Panc1 (cell line): ENCODE data around the gene DAB2. TPM values are rescaled to one million over a fixed set of nuclear protein-coding genes. Genes with fewer than 3 reads are reported as not detected.

Source experiments
- ATAC-seq: fragments of 200-7000 bp; cut with Tn5 transposase; 2 replicates; pipeline ENCODE4 v1.9.1; 2020; ENCODE audit warnings: mild to moderate bottlenecking, moderate library complexity
- BruUV-seq: library from RNA; stranded (reverse); fragments of 400-500 nt; replicated peaks from 2 replicates; lab custom pipeline; 2021; lab: Mats Ljungman, UMichigan
- CTCF ChIA-PET: fragments of 300-600 bp; sonication (Branson Sonifier 250); formaldehyde crosslinking; loops from one replicate; lab custom pipeline; 2022; ENCODE audit warnings: antibody characterized with exemption; lab: Charles Lee
- POLR2A ChIA-PET: fragments of 300-600 bp; sonication (Branson Sonifier 250); formaldehyde crosslinking; loops from one replicate; lab custom pipeline; 2022; ENCODE audit warnings: antibody characterized with exemption; lab: Charles Lee
- DNase-seq: peaks from one replicate; pipeline ENCODE4 v3.0.0-alpha.2; 2010; ENCODE audit warnings: low read depth, low spot score
- H3K27ac ChIP-seq: 2 replicates; pipeline ENCODE4 v1.5.1; 2011; ENCODE audit warnings: mild to moderate bottlenecking, low read length, inconsistent platforms
- H3K27me3 ChIP-seq: fragments of 200-500 bp; sonication (Bioruptor generic); 2 replicates; pipeline ENCODE4 v1.6.0; 2014; ENCODE audit warnings: low read length, inconsistent platforms; ENCODE audit not compliant: control insufficient read depth, insufficient read depth
- H3K36me3 ChIP-seq: fragments of 200-500 bp; sonication (Bioruptor generic); 2 replicates; pipeline ENCODE4 v1.5.1; 2014; ENCODE audit warnings: inconsistent platforms, mild to moderate bottlenecking, low read length, moderate library complexity; ENCODE audit not compliant: control insufficient read depth, insufficient read depth
- H3K4me1 ChIP-seq: 2 replicates; pipeline ENCODE4 v1.5.1; 2011; ENCODE audit warnings: inconsistent platforms, mild to moderate bottlenecking, low read length, moderate library complexity; ENCODE audit not compliant: control insufficient read depth, insufficient read depth
- H3K4me3 ChIP-seq, 2 experiments: 2 replicates each; pipeline ENCODE4 v1.5.1; 2011 to 2012; ENCODE audit warnings: low read depth in 2 of 2, low read length in 2 of 2, mild to moderate bottlenecking in 2 of 2, inconsistent platforms in 1 of 2, moderate library complexity in 1 of 2
- H3K9me3 ChIP-seq: fragments of 200-500 bp; sonication (Bioruptor generic); 2 replicates; pipeline ENCODE4 v1.5.1; 2014; ENCODE audit warnings: low read depth, mild to moderate bottlenecking, inconsistent platforms, low read length, moderate library complexity; ENCODE audit not compliant: control insufficient read depth, insufficient read depth
- CTCF ChIP-seq: fragments of 450-650 bp; IDR thresholded peaks from 2 replicates; pipeline ENCODE4 v1.5.1; 2017; ENCODE audit warnings: mild to moderate bottlenecking
- POLR2AphosphoS5 ChIP-seq: IDR thresholded peaks from 2 replicates; pipeline ENCODE4 v1.6.1; 2012; ENCODE audit warnings: mild to moderate bottlenecking, low read depth, low read length, moderate library complexity
- REST ChIP-seq, 2 experiments: IDR thresholded peaks; 2 replicates each; pipeline ENCODE4 v1.6.1; 2011 to 2012; ENCODE audit warnings: low read depth in 2 of 2, control low read depth in 1 of 2, low read length in 1 of 2, mild to moderate bottlenecking in 1 of 2, moderate library complexity in 1 of 2; ENCODE audit not compliant: insufficient read depth in 1 of 2
- SIN3A ChIP-seq: IDR thresholded peaks from 2 replicates; pipeline ENCODE4 v1.6.1; 2012; ENCODE audit warnings: low read depth, mild to moderate bottlenecking, low read length, moderate library complexity, borderline replicate concordance; ENCODE audit not compliant: insufficient read depth
- TCF7L2 ChIP-seq: IDR thresholded peaks from 2 replicates; pipeline ENCODE4 v1.6.1; 2011; ENCODE audit warnings: mild to moderate bottlenecking, low read depth, low read length, inconsistent platforms
- in situ Hi-C: cut with HindIII; loops from 2 replicates; pipeline ENCODE4 v1.10.0; 2016; ENCODE audit warnings: low sequenced_read_pairs, low pct_unique_long_range_greater_than_20kb
- intact Hi-C: fragments of 100-400 bp; cut with micrococcal nuclease; formaldehyde crosslinking; loops from one replicate; pipeline ENCODE4 v1.10.0; 2022; ENCODE audit not compliant: unreplicated experiment
- total RNA-seq: library from RNA; stranded (reverse); gene quantifications from one replicate; pipeline ENCODE4 v1.2.1, GENCODE V29; 2021; ENCODE audit not compliant: unreplicated experiment

DAB2 gene
- total RNA-seq, 1 experiment from 2014 or later = 1.7 TPM

- POLR2A ChIA-PET = no interaction called here
- no peaks in the 10 kb centered on the region for H3K36me3 ChIP-seq
- no peak for TF ChIP-seq POLR2AphosphoS5
- no peak for TF ChIP-seq TCF7L2
- TF ChIP-seq SIN3A = no peak
- TF ChIP-seq CTCF = no peak
- TF ChIP-seq REST (IDR thresholded peaks at IDR 0.05; ENCODE audit: insufficient read depth in 1 of 2, low read depth in 2 of 2, low read length in 1 of 2) = no peak
- ATAC-seq (no peak), DNase-seq (no peak)
- no TSS peak for BruUV-seq
- no peak overlapping the region for H3K27ac ChIP-seq
- in situ Hi-C loops = no loop called here
- H3K9me3 ChIP-seq = no peaks in the 10 kb centered on the region
- H3K27me3 ChIP-seq = peaks cover 3% of the 10 kb centered on the region; the same call in 1 of the 2 replicates
- no peaks in the 10 kb centered on the region for H3K4me1 ChIP-seq
- CTCF ChIA-PET = no interaction called here
- no peak overlapping the region for H3K4me3 ChIP-seq
- intact Hi-C loops = no loop called here
These were observed 47.2 kb upstream of the DAB2 start for GRCh38 chr5:39471836-39472508.

- in situ Hi-C loops = no loop called here
- ChIA-PET CTCF (no interaction called here), POLR2A (no interaction called here)
- no peak for DNase-seq
- Histone ChIP-seq H3K27me3 (peaks cover 3% of the 10 kb centered on the region; the same call in 1 of the 2 replicates), H3K4me1 (no peaks in the 10 kb centered on the region), H3K9me3 (no peaks in the 10 kb centered on the region), H3K36me3 (no peaks in the 10 kb centered on the region), H3K27ac (no peak overlapping the region), H3K4me3 (no peak overlapping the region)
- TF ChIP-seq REST (IDR thresholded peaks at IDR 0.05; ENCODE audit: insufficient read depth in 1 of 2, low read depth in 2 of 2, low read length in 1 of 2) = no peak
- TF ChIP-seq CTCF = no peak
- TF ChIP-seq POLR2AphosphoS5 = no peak
- TF ChIP-seq TCF7L2 = no peak
- no peak for TF ChIP-seq SIN3A
- intact Hi-C loops = no loop called here
- no peak for ATAC-seq
- no TSS peak for BruUV-seq
These were observed 46.0 kb upstream of the DAB2 start for GRCh38 chr5:39470811-39471210.
